ENCODE measurements around the gene LBH.

The LBH gene

DNA sequence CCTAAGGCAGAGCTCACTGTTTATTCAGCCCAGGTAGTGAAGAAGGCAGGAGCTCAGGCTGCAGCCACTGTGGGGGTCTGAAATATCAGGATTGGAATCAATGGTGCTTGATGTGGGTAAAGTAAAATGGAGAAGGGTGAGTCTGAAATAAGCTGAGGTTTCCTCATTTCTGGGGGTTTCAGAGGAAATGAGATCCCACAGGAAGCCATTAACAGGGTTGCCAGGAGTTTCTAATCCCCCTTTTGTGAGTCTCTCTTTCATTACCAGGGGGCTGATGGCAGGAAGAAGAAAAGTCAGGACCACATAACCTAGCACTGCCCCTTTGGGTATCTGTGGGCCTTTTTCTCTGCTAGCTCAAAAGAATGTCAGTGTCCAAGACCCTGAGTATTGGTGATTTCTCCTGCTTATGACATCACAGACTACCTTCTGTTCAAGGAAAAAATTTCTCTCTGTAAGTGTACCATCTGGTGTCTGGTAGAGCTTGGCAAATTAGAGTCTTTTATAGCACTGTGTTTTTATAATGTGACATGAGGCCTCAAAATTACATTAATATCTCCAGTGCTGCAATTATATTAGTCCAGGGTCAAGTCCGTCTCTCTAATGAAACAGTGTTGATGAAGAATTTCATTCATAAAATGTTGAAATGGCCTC, 56.0 kb downstream of the LBH start:
- H3K9ac ChIP-seq (ENCODE audit: low read depth, low read length): no peak overlapping the region
- no peak overlapping the region for H3K4me3 ChIP-seq (ENCODE audit: low read depth, low read length)
- no peaks in the 10 kb centered on the region for H3K27me3 ChIP-seq (ENCODE audit: control insufficient read depth, insufficient read depth, low read length)
- no peaks in the 10 kb centered on the region for H3K36me3 ChIP-seq (ENCODE audit: control insufficient read depth, insufficient read depth, low read length)
- peaks cover 15% of the 10 kb centered on the region for H3K4me1 ChIP-seq (ENCODE audit: control insufficient read depth, insufficient read depth, low read length)
- no peaks in the 10 kb centered on the region for H3K9me3 ChIP-seq (ENCODE audit: control insufficient read depth, insufficient read depth, low read length)

DNA sequence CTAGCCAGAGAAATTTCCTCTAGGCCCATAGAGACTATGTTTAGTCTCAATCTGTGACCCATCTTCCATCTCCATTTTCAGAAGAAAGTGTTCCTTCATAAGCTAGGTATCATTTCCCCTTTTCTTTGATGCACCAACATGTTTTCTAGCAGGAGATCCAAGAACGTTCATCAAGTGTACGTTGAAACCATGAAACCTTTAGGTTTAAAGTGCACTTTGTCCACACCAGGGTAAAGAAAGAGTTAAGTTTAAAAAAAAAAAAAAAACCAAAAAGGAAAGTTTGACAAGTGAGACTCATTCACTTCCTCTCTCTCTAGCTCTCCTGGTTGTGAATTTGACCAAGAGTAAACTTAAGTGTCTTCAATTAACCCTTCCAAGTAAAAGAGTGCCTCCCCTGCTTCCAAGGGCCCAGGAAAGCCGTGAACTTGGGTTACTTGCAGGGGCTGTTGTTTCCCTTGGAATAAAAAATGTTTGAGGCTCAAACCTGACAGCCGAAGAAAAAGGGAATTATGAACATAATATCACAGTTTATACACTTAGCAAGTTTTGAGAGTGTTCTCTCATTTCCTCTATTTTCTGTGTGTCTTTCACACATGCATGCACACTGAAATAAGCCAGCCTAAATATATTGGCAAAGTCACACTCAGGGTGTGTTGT, 56.7 kb downstream of the LBH start:
- Histone ChIP-seq H3K4me1 (ENCODE audit: control insufficient read depth, insufficient read depth, low read length) (peaks cover 15% of the 10 kb centered on the region), H3K9ac (ENCODE audit: low read depth, low read length) (no peak overlapping the region), H3K4me3 (ENCODE audit: low read depth, low read length) (no peak overlapping the region)

DNA sequence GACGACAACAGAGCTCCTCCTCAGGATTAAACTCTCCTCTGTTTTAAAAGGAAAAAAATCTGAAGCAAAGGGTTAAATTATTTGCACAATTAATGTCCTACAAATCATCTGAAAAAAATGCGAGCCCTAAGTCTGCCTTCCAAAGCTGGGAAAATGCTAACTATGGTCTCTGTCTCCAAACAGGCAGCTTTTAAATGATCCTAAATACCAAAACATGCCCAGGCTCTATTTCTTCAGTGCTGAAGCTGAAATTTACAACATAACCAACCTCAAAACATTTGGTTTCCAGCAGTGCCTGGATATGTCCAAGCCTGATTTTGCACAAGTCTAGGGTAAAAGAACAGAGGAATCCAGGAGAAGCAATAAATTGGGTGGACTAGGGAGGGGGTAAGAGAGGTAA, 57.2 kb downstream of the LBH start:
- Histone ChIP-seq H3K36me3 (ENCODE audit: control insufficient read depth, insufficient read depth, low read length) (no peaks in the 10 kb centered on the region), H3K27me3 (ENCODE audit: control insufficient read depth, insufficient read depth, low read length) (no peaks in the 10 kb centered on the region), H3K9me3 (ENCODE audit: control insufficient read depth, insufficient read depth, low read length) (no peaks in the 10 kb centered on the region), H3K4me3 (ENCODE audit: low read depth, low read length) (no peak overlapping the region), H3K4me1 (ENCODE audit: control insufficient read depth, insufficient read depth, low read length) (peaks cover 15% of the 10 kb centered on the region), H3K9ac (ENCODE audit: low read depth, low read length) (no peak overlapping the region)

More for the DNA sequence above, 56.7 kb downstream of the LBH start:
- H3K36me3 ChIP-seq (ENCODE audit: control insufficient read depth, insufficient read depth, low read length): no peaks in the 10 kb centered on the region
- H3K27me3 ChIP-seq (ENCODE audit: control insufficient read depth, insufficient read depth, low read length): no peaks in the 10 kb centered on the region
- H3K9me3 ChIP-seq (ENCODE audit: control insufficient read depth, insufficient read depth, low read length): no peaks in the 10 kb centered on the region

DNA sequence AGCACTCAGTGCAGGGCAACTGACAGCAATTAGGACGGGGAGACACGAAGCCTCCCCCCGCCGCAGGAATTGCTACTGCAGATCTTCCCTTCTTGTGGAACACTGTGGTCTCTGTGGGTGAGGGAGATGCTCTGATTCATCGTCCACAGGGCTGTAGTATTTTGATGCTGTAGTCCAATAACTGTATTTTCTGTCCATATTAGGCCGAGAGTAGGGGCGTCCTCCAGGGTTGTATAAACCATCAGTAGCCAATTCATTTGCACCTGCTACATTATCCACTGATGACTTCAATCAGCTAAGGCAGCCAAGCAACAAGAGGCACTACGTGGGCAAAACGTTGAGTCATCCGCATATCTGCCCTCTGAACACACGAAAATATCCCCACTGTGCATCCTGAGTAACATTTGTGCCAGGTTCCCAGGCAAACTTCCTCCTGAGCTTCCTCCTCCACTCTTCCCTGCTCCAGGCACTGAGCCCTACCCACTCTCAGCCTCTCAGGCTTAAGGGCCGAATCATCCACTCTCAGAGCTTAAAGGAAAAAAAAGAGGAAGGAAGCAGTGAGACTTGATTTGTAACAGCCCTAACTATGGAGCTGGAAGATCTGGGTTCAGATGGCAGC, 62.1 kb downstream of the LBH start:
- Histone ChIP-seq H3K9me3 (ENCODE audit: control insufficient read depth, insufficient read depth, low read length) (no peaks in the 10 kb centered on the region), H3K4me1 (ENCODE audit: control insufficient read depth, insufficient read depth, low read length) (peaks cover 5% of the 10 kb centered on the region), H3K9ac (ENCODE audit: low read depth, low read length) (no peak overlapping the region), H3K36me3 (ENCODE audit: control insufficient read depth, insufficient read depth, low read length) (no peaks in the 10 kb centered on the region), H3K27me3 (ENCODE audit: control insufficient read depth, insufficient read depth, low read length) (no peaks in the 10 kb centered on the region), H3K4me3 (ENCODE audit: low read depth, low read length) (no peak overlapping the region)

GRCh38 chr2:30294133-30294532, 62.8 kb downstream of the LBH start:
- Histone ChIP-seq H3K36me3 (ENCODE audit: control insufficient read depth, insufficient read depth, low read length) (no peaks in the 10 kb centered on the region), H3K4me1 (ENCODE audit: control insufficient read depth, insufficient read depth, low read length) (no peaks in the 10 kb centered on the region), H3K9ac (ENCODE audit: low read depth, low read length) (no peak overlapping the region), H3K27me3 (ENCODE audit: control insufficient read depth, insufficient read depth, low read length) (no peaks in the 10 kb centered on the region), H3K9me3 (ENCODE audit: control insufficient read depth, insufficient read depth, low read length) (no peaks in the 10 kb centered on the region), H3K4me3 (ENCODE audit: low read depth, low read length) (no peak overlapping the region)

DNA sequence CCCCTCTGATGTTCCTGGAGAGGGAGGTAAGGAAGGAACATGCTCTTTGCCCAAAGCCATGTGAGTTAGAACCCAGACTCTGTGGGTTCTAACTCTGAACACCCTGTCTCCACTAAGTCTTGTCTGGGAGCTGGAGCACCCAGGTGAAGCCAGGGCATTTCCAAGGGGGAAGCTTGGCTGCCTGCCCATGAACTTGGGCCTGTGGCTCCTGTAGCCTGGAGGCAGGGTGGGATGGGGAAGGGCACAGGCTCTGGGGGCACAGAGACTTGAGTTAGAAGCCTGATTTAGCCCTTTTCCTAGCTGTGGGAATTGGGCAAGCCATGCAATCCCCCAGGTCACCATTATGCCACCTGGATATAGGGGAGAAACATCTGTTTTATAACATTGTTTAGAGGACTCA, 65.2 kb downstream of the LBH start:
- Histone ChIP-seq H3K4me1 (ENCODE audit: control insufficient read depth, insufficient read depth, low read length) (peaks cover 15% of the 10 kb centered on the region), H3K4me3 (ENCODE audit: low read depth, low read length) (no peak overlapping the region), H3K27me3 (ENCODE audit: control insufficient read depth, insufficient read depth, low read length) (no peaks in the 10 kb centered on the region), H3K9ac (ENCODE audit: low read depth, low read length) (no peak overlapping the region), H3K9me3 (ENCODE audit: control insufficient read depth, insufficient read depth, low read length) (no peaks in the 10 kb centered on the region), H3K36me3 (ENCODE audit: control insufficient read depth, insufficient read depth, low read length) (no peaks in the 10 kb centered on the region)

DNA sequence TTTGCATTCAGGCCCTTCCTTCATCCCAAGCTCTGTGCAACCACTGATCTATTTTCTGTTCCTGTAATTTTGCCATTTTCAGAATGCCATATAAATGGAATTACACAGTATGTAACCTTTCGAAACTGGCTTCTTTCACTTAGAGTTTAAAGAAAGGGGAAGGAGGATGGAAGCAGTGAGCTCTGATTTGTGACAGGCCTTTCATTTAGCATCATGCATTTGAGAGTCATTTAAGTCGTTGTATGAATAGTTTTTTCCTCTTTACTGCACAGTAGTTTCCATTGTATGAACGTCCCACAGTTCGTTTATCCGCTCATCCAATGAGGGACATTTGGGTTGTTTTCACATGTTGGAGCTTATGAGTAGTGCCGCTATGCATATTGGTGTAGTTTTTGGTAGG, 67.0 kb downstream of the LBH start:
- no peak overlapping the region for H3K9ac ChIP-seq (ENCODE audit: low read depth, low read length)
- no peaks in the 10 kb centered on the region for H3K36me3 ChIP-seq (ENCODE audit: control insufficient read depth, insufficient read depth, low read length)
- peaks cover 10% of the 10 kb centered on the region for H3K27me3 ChIP-seq (ENCODE audit: control insufficient read depth, insufficient read depth, low read length)
- H3K9me3 ChIP-seq (ENCODE audit: control insufficient read depth, insufficient read depth, low read length): no peaks in the 10 kb centered on the region
- H3K4me3 ChIP-seq (ENCODE audit: low read depth, low read length): no peak overlapping the region
- H3K4me1 ChIP-seq (ENCODE audit: control insufficient read depth, insufficient read depth, low read length): peaks cover 21% of the 10 kb centered on the region

- Histone ChIP-seq H3K27me3 (ENCODE audit: control insufficient read depth, insufficient read depth, low read length) (peaks cover 11% of the 10 kb centered on the region), H3K9ac (ENCODE audit: low read depth, low read length) (no peak overlapping the region), H3K9me3 (ENCODE audit: control insufficient read depth, insufficient read depth, low read length) (no peaks in the 10 kb centered on the region), H3K4me1 (ENCODE audit: control insufficient read depth, insufficient read depth, low read length) (peaks cover 21% of the 10 kb centered on the region), H3K36me3 (ENCODE audit: control insufficient read depth, insufficient read depth, low read length) (no peaks in the 10 kb centered on the region), H3K4me3 (ENCODE audit: low read depth, low read length) (no peak overlapping the region)
These were observed 68.8 kb downstream of the LBH start for GRCh38 chr2:30300122-30300455.

- H3K9ac ChIP-seq (ENCODE audit: low read depth, low read length): no peak overlapping the region
- H3K36me3 ChIP-seq (ENCODE audit: control insufficient read depth, insufficient read depth, low read length): no peaks in the 10 kb centered on the region
- peaks cover 11% of the 10 kb centered on the region for H3K27me3 ChIP-seq (ENCODE audit: control insufficient read depth, insufficient read depth, low read length)
- H3K4me1 ChIP-seq (ENCODE audit: control insufficient read depth, insufficient read depth, low read length): peaks cover 21% of the 10 kb centered on the region
- H3K9me3 ChIP-seq (ENCODE audit: control insufficient read depth, insufficient read depth, low read length): no peaks in the 10 kb centered on the region
- no peak overlapping the region for H3K4me3 ChIP-seq (ENCODE audit: low read depth, low read length)
These were observed 69.3 kb downstream of the LBH start for GRCh38 chr2:30300456-30301221.

DNA sequence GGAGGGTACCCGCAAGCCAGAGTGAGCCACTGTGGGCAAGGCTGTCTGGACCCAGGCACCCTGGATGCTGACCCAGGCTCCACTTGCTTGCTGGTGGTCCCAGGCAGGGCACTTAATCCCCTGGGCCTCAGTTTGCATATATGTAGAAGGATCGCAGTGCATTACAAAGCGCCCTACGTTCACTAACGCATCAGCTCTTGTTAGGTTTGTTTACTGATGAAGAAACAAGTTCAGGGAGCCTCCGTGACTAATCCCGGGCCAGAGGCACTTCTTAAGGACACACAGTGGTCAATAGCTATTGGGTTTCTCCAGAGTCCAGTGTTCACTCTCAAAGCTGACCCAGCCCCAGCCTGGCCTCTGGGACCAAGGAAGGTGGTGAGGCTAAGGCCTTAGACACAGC, 70.2 kb downstream of the LBH start:
- H3K9me3 ChIP-seq (ENCODE audit: control insufficient read depth, insufficient read depth, low read length): no peaks in the 10 kb centered on the region
- H3K36me3 ChIP-seq (ENCODE audit: control insufficient read depth, insufficient read depth, low read length): no peaks in the 10 kb centered on the region
- H3K27me3 ChIP-seq (ENCODE audit: control insufficient read depth, insufficient read depth, low read length): peaks cover 11% of the 10 kb centered on the region
- H3K4me3 ChIP-seq (ENCODE audit: low read depth, low read length): no peak overlapping the region
- peaks cover 21% of the 10 kb centered on the region for H3K4me1 ChIP-seq (ENCODE audit: control insufficient read depth, insufficient read depth, low read length)
- no peak overlapping the region for H3K9ac ChIP-seq (ENCODE audit: low read depth, low read length)

DNA sequence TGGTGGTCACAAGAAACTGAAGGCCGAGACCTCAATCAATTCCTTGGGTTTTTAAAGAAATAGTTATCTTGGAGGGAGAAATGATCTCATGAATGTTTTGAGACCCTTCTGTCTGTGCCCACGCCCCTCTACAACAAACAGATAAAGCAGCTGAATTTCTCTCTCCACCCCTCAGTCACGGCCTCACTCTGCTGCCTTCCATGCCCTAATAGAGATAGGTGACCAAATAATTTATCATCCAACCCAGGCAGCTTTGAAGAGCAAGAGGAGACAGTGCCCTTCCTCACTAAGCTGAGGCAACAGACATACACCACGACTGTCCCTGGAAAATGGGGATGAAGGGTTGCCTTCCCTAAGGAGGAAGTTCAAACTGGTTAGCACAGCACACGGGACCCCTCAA, 71.2 kb downstream of the LBH start:
- Histone ChIP-seq H3K4me1 (ENCODE audit: control insufficient read depth, insufficient read depth, low read length) (peaks cover 21% of the 10 kb centered on the region), H3K27me3 (ENCODE audit: control insufficient read depth, insufficient read depth, low read length) (peaks cover 11% of the 10 kb centered on the region), H3K9me3 (ENCODE audit: control insufficient read depth, insufficient read depth, low read length) (no peaks in the 10 kb centered on the region), H3K36me3 (ENCODE audit: control insufficient read depth, insufficient read depth, low read length) (no peaks in the 10 kb centered on the region), H3K9ac (ENCODE audit: low read depth, low read length) (no peak overlapping the region), H3K4me3 (ENCODE audit: low read depth, low read length) (no peak overlapping the region)

All from iPS-15b (cell line).